ENCODE data around the gene SDSL.

SDSL gene, protein sequence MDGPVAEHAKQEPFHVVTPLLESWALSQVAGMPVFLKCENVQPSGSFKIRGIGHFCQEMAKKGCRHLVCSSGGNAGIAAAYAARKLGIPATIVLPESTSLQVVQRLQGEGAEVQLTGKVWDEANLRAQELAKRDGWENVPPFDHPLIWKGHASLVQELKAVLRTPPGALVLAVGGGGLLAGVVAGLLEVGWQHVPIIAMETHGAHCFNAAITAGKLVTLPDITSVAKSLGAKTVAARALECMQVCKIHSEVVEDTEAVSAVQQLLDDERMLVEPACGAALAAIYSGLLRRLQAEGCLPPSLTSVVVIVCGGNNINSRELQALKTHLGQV

GRCh38 chr12:113422030-113422885 lies at the start of gene SDSL:
Gene SDSL (plus strand): TSS chr12:113422380. CDS start chr12:113427983, 5,603 bp downstream.
- peak; percentile 50 for DNase-seq (ENCODE audit: low spot score)

DNA sequence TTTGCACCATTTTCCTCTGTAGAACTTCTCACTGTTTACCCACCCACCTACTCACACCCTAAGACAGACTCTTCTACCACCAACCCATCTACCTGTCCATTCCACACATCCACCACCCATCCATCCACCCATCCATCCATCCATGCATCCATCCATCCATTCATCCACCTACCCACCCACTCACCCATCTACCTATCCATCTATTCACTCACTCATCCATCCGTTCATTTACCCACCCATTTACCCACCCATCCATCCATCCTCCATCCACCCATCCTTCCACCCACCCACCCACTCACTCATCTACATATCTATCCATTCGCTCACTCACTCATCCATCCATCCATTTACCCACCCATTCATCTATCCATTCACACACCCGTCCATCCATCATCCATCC lies 48.7 kb upstream of the SDSL start:
- DNase-seq (ENCODE audit: low spot score), result no peak

GRCh38 chr12:113373969-113374368 lies 48.2 kb upstream of the SDSL start:
- DNase-seq (ENCODE audit: low spot score), result no peak

DNA sequence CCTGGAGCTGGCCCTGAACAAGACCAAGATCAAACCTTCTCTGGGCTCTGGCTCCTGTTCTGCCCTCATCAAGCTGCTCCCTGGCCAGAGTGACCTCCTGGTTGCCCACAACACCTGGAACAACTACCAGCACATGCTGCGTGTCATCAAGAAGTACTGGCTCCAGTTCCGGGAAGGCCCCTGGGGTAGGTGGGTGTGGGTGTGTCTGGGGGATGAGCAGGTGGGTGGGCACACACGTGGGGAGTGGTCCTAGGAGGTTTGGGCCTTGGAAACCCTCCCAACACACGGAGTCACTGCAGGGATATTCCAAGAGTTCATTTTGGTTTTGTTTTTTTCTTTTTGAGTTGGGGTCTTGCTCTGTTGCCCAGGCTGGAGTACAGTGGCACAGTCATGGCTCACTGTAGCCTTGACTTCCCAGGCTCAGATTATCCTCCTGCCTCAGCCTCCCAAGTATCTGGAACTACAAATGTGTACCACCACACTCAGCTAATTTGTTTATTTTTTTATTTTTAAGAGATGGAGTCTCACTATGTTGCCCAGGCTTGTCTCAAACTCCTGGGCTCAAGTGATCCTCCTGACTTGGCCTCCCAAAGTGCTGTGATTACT lies 47.3 kb upstream of the SDSL start:
- DNase-seq (ENCODE audit: low spot score), result no peak

DNA sequence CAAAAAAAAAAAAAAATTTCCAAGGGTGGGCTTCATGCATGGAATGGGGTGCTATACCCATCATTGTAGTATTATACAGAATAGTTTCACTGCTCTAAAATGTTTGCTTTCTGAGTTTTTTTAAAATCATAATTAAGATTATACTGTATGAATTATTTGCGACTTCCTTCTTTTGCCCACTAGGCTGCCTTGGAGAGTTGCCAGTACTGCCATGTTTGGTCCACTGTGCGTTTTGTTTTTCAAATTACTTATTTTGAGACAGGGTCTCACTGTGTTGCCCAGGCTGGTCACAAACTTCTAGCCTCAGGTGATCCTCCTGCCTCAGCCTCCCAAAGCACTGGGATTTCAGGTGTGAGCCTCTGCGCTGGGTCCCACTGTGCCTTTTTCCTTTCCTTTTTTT lies 43.9 kb upstream of the SDSL start:
- DNase-seq (ENCODE audit: low spot score), result no peak

DNA sequence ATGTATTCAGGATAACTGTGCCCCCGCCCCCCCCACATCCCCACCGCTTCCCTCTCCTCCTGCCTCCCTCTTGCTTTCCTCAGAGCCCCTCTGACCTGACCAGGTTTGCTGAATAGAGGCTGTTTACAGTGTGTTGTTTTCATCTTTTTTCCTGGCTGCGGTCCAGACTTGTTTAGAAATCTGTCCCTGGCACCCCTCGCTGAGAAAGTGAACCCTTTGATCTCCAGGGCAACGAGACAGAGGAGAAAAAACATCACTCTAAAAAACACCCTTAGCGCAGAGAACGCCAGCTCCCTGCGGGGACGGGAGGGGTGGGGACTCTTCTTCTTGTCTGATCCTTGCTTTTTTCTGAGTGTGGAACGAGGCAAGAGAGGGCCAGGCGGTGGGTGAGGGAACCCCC lies 41.0 kb upstream of the SDSL start:
- DNase-seq (ENCODE audit: low spot score), result no peak

GRCh38 chr12:113382206-113382605 lies 40.0 kb upstream of the SDSL start:
- no peak for DNase-seq (ENCODE audit: low spot score)

- no peak for DNase-seq (ENCODE audit: low spot score)
Measured at GRCh38 chr12:113384778-113385177, 37.4 kb upstream of the SDSL start.

DNA sequence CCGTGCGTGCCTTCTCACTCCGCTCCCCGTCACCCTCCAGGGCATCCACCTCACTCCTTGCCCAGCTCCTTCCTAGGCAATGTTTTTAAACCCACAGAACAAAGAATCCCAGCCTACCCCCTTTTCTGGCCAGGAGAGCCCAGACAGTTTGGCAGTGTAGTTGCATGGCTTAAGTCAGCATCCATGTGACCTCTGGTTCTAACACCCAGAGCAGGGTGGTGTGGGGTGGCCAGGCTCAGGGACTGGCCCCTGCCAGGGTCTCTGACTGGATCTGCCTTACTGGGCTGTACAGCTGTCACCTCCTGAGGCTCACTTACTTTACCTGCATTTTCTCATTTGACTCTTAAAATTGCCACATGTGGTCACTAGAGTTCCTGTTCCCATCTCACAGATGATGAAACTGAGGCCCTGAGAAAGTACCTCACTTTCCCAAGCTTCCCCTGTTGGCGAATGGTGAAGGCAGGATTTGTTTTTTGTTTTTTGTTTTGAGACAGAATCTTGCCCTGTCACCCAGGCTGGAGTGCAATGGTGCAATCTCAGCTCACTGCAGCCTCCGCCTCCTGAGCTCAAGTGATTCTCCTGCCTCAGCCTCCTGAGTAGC lies 36.8 kb upstream of the SDSL start:
- DNase-seq (ENCODE audit: low spot score), result no peak

GRCh38 chr12:113386866-113387566 lies 35.2 kb upstream of the SDSL start:
- DNase-seq (ENCODE audit: low spot score), result no peak

- no peak for DNase-seq (ENCODE audit: low spot score)
Measured at GRCh38 chr12:113387631-113388030, 34.5 kb upstream of the SDSL start.

DNA sequence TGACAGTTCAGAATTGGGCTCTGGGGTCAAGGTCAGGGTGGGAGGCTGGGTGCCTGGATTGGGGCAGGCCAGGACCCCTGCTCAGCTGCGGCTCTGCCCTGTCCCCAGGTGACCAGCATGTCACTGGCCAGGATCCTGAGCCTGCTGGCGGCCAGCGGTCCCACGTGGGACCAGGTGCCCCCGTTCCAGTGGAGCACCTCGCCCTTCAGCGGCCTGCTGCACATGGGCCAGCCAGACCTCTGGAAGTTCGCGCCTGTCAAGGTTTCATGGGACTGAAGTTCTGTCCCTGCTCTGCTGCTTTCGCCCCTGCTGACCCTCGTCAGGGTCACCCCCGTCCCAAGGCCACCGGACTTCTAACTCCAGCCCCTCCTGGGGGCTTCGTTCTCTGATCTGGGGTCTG lies 33.8 kb upstream of the SDSL start:
- no peak for DNase-seq (ENCODE audit: low spot score)

DNA sequence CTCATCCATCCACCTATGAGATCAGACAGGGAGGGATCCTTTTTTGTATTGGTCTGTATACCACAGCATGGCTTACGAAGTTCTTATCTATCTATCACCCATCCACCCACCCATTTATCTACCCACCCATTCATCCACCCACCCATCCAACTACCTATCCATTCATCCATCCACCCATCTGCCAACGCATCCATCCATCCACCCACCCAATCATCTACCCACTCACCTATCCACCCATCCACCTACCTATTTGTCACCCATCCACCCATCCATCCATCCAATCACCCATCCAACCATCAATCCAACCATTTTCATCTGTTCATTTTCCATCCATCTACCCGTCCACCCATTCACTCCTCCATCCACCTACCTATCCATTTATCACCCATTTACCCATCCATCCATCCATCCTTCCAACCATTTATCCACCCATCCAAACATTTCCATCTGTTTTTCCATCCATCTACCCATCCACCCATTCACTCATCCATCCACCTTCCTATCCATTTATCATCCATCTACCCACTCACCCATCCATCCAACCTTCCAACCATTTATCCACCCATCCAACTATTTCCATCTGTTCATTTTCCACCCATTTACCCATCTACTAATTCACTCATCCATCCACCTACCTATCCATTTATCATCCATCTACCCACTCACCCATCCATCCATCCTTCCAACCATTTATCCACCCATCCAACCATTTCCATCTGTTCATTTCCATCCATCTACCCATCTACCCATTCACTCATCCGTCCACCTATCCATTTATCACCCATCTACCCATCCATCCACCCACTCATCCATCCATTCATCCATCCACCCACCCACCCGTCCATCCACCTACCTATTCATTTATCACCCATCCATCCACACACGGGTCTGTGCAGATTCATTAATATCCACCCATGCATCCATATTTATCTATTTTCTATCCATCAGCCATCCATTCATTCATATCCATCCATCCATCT lies 31.8 kb upstream of the SDSL start:
- no peak for DNase-seq (ENCODE audit: low spot score)

DNA sequence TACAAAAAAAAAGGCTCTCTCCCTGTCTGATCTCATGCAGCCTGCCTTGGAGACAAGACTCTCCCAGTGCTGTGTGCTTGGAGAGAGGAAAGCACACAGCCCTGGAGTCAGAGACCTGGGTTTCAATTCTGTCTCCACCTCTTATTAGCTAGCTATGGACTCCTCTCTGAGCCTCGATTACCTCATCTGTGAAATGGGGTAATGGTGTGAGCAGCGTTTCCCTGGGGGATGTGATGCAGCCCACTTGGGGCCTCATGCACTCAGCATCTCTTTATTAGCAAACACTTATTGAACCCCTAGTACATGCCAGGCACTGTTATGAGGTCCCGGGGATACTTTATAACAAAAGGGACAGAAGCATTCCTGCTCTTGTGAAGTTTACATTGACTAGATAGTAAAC lies 31.0 kb upstream of the SDSL start:
- DNase-seq (ENCODE audit: low spot score), result no peak

DNA sequence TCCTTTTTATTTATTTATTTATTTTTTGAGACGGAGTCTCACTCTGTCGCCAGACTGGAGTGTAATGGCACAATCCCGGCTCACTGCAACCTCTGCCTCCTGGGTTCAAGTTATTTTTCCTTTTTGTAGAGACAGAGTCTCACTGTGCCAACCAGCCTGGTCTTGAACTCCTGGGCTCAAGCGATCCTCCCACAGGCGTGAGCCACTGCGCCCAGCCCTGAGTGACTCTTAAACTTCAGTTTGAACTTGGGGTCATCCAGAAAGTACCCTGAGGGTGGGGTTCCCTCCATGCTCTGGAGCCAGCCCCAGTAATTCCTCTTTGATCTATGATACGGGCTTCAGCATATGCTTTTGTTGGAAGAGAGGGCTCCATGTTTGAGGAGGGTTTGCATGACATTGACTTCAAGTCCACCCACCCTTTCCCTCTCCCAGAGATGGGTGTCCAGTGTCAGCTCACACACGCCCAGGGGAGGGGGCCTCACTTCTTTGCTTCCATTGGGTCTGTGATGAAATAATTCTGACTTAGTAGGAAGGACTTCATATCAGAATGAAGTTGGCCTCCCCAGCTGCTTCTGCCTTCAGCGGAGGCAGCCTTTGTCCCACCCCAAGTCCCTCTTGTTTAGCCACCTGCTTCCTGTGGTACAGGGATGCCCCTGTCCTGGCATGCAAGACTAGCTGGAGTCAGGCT lies 30.4 kb upstream of the SDSL start:
- DNase-seq (ENCODE audit: low spot score), result no peak

- no peak for DNase-seq (ENCODE audit: low spot score)
Measured at GRCh38 chr12:113392520-113392919, 29.7 kb upstream of the SDSL start.

DNA sequence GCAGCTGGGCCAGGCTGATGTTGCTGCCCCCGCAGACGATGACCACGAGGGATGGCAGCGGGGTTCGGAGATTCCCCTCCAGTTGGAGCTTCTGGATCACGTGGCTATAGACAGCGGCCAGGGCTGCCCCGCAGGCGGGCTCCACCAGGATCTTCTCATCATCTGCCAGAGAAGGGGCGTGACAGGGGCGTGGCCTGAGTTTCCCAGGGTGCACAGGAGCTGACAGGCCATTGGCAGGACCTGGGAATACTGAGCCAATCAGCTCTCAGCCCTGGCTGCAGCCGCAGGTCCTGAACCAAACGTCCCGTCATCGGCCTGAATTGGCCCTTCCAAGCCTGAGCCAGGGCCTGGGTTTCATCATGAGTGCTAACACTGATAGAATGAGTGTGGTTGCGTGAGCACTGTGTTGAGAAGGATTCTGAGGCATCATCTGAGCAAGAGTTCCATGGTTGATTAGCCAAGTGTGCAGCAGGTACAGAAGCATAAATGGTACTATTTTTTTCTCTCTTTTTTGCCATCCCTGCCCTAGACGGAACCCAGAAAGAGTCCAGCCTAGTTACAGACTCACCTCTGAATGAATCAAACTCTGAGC lies 29.1 kb upstream of the SDSL start:
- DNase-seq (ENCODE audit: low spot score), result no peak

- no peak for DNase-seq (ENCODE audit: low spot score)
Measured at GRCh38 chr12:113393749-113394148, 28.4 kb upstream of the SDSL start.

DNA sequence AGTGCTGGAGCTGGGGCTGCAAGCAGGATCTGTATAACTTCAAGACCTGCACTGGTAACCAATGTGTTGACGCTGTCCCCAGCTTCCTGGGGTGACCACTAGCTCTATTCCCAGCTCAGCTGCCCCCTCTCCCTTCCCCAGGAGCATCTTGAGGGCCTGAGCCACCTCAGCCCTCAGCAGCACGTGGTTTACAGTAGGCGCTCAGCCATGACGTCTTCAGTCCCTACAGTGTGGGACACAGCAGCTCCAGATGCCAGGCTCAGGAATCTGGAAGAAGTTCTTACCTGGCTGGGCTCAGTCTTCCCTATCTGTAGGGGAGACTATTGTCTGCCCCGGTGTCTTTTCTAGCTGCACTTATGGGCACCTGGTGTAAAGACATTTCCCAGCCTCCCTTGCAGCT lies 27.1 kb upstream of the SDSL start:
- no peak for DNase-seq (ENCODE audit: low spot score)

DNA sequence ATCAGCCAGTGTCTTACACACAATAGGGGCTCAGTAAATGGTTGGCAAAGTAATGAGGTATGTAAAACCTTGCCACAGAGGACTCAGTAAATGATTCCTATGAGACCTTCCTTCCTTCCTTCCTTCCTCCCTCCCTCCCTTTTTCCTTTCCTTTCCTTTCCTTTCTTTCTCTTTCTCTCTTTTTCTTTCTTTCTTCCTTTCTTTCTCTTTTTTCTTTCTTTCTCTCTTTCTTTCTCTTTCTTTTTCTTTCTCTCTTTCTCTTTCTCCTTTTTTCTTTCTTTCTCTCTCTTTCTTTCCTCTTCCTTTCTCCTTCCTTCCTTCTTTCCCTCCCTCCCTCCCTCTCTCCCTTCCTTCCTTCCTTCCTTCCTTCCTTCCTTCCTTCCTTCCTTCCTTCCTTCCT lies 26.0 kb upstream of the SDSL start:
- DNase-seq (ENCODE audit: low spot score), result no peak
